Hepatocyte (in vitro differentiated cells): ENCODE data around the gene TMC6.

Experiments
- EZH2 ChIP-seq: fragments of 200-600 bp; sonication (generic); IDR thresholded peaks from 2 replicates; pipeline ENCODE4 v1.6.1; 2016; ENCODE audit warnings: antibody characterized with exemption, mild to moderate bottlenecking, borderline replicate concordance
- EZH2phosphoT487 ChIP-seq: fragments of 200-600 bp; sonication (generic); IDR thresholded peaks from one replicate; pipeline ENCODE4 v1.6.1; 2018; ENCODE audit warnings: antibody characterized with exemption, mild to moderate bottlenecking, low read depth, moderate library complexity; ENCODE audit not compliant: unreplicated experiment, severe bottlenecking
- TF ChIP-seq, protein P1 (sequence below): fragments of 200-600 bp; sonication (generic); IDR thresholded peaks from 2 replicates; pipeline ENCODE4 v1.5.1; 2016; ENCODE audit warnings: antibody characterized with exemption, mild to moderate bottlenecking; ENCODE audit not compliant: poor library complexity

DNA sequence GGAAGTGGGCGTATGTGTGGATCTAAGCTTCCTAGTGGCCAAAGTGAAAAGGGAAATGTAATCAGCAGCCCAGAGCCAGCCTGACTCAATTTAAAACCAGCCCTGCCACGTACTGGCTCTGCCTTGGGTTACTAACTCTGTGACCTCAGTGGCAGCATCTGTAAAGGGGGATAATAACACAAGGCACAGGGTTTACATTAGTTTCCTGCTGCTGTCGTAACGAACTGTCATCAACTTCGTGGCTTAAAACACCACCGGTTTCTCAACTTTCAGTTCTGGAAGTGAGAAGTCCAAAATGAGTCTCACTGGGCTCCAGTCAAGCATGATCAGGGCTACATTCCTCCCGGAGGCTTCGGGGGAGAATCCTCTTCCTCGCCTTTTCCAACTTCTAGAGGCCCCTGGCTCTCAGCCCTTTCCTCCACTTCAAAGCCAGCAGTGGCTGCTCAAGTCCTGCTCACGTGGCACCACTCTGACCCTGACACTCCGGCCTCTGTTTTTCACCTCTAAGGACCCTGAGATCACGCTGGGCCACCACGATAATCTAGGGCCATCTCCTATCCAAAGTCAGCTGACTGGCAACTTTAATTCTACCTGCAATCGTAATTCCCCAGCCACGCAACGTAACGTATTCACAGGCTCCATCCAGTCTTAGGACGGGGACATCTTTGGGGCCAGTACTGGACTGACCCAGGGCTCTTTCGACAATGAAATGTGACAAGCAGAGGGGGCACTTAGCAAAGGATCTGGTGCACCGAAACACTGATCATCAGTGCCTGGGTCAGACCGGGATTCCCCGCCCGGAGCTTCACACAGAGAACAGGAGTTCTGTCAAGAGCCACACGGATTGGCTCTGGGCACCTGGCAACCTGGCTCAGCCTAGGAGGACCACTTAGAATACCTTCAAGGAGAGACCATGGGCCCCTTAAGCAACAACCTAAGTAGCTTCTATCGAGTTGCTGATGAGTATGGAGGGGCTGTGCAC lies 14.5 kb downstream of the TMC6 start:
- TF ChIP-seq, protein P1, sequence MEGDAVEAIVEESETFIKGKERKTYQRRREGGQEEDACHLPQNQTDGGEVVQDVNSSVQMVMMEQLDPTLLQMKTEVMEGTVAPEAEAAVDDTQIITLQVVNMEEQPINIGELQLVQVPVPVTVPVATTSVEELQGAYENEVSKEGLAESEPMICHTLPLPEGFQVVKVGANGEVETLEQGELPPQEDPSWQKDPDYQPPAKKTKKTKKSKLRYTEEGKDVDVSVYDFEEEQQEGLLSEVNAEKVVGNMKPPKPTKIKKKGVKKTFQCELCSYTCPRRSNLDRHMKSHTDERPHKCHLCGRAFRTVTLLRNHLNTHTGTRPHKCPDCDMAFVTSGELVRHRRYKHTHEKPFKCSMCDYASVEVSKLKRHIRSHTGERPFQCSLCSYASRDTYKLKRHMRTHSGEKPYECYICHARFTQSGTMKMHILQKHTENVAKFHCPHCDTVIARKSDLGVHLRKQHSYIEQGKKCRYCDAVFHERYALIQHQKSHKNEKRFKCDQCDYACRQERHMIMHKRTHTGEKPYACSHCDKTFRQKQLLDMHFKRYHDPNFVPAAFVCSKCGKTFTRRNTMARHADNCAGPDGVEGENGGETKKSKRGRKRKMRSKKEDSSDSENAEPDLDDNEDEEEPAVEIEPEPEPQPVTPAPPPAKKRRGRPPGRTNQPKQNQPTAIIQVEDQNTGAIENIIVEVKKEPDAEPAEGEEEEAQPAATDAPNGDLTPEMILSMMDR: no peak
- no peak for TF ChIP-seq EZH2
- TF ChIP-seq EZH2phosphoT487: no peak
